Astrocyte (in vitro differentiated cells and primary cell): Measurements from ENCODE around the gene EID3. TPM values are rescaled to one million over a fixed set of nuclear protein-coding genes. Genes with fewer than 3 reads are reported as not detected.
A peak's percentile ranks its signal among the peaks of the same experiment; 100 is the strongest.

ENCODE experiments used
- DNase-seq: peaks from one replicate; pipeline ENCODE4 v3.0.0-alpha.2; 2010; ENCODE audit warnings: low read depth
- FAIRE-seq: peaks from 2 replicates; lab custom pipeline; 2011; peaks lifted over from hg19 to GRCh38; lab: Jason Lieb, UNC
- H2AFZ ChIP-seq: 2 replicates; pipeline ENCODE4 v1.6.0; 2012; ENCODE audit warnings: low read depth, low read length, inconsistent platforms
- H3K27ac ChIP-seq: 2 replicates; pipeline ENCODE4 v1.5.1; 2011; ENCODE audit warnings: low read depth, low read length, inconsistent platforms
- H3K27me3 ChIP-seq: 2 replicates; pipeline ENCODE4 v1.6.0; 2011; ENCODE audit warnings: low read length, inconsistent platforms; ENCODE audit not compliant: insufficient read depth
- H3K36me3 ChIP-seq: 2 replicates; pipeline ENCODE4 v1.5.1; 2011; ENCODE audit warnings: low read length, inconsistent platforms; ENCODE audit not compliant: insufficient read depth
- H3K4me1 ChIP-seq: 2 replicates; pipeline ENCODE4 v1.5.1; 2011; ENCODE audit warnings: low read length, inconsistent platforms; ENCODE audit not compliant: insufficient read depth
- H3K4me2 ChIP-seq: 2 replicates; pipeline ENCODE4 v1.6.0; 2012; ENCODE audit warnings: low read length, inconsistent platforms
- H3K4me3 ChIP-seq: 2 replicates; pipeline ENCODE4 v1.5.1; 2011; ENCODE audit warnings: low read depth, mild to moderate bottlenecking, low read length, inconsistent platforms; ENCODE audit not compliant: insufficient read depth
- H3K79me2 ChIP-seq: 2 replicates; pipeline ENCODE4 v1.6.0; 2012; ENCODE audit warnings: mild to moderate bottlenecking, low read length, inconsistent platforms; ENCODE audit not compliant: insufficient read depth
- H3K9ac ChIP-seq: 2 replicates; pipeline ENCODE4 v1.6.0; 2012; ENCODE audit warnings: mild to moderate bottlenecking, low read length, inconsistent platforms
- H3K9me3 ChIP-seq: 2 replicates; pipeline ENCODE4 v1.5.1; 2012; ENCODE audit warnings: low read depth, mild to moderate bottlenecking, low read length, inconsistent platforms; ENCODE audit not compliant: insufficient read depth
- H4K20me1 ChIP-seq: 2 replicates; pipeline ENCODE4 v1.6.0; 2012; ENCODE audit warnings: low read length, inconsistent platforms; ENCODE audit not compliant: insufficient read depth
- H3K27ac Mint-ChIP-seq: one replicate; pipeline ENCODE4 v1.8.0; 2021; ENCODE audit warnings: mild to moderate bottlenecking, mixed read lengths; ENCODE audit not compliant: unreplicated experiment
- H3K27me3 Mint-ChIP-seq: one replicate; pipeline ENCODE4 v1.8.0; 2021; ENCODE audit warnings: low read depth, mixed read lengths; ENCODE audit not compliant: unreplicated experiment
- H3K36me3 Mint-ChIP-seq: one replicate; pipeline ENCODE4 v1.8.0; 2021; ENCODE audit warnings: low read depth, mixed read lengths; ENCODE audit not compliant: unreplicated experiment
- H3K4me1 Mint-ChIP-seq: one replicate; pipeline ENCODE4 v1.8.0; 2021; ENCODE audit warnings: low read depth, mixed read lengths; ENCODE audit not compliant: unreplicated experiment
- H3K4me3 Mint-ChIP-seq: one replicate; pipeline ENCODE4 v1.8.0; 2021; ENCODE audit warnings: mild to moderate bottlenecking, moderate library complexity, mixed read lengths; ENCODE audit not compliant: unreplicated experiment
- H3K9me3 Mint-ChIP-seq: one replicate; pipeline ENCODE4 v1.8.0; 2021; ENCODE audit warnings: mild to moderate bottlenecking, mixed read lengths; ENCODE audit not compliant: unreplicated experiment
- CTCF ChIP-seq: IDR thresholded peaks from 2 replicates; pipeline ENCODE4 v1.5.1; 2011; ENCODE audit warnings: low read depth, mild to moderate bottlenecking, inconsistent platforms, low read length, moderate library complexity; ENCODE audit not compliant: insufficient read depth
- EZH2 ChIP-seq: IDR thresholded peaks from 2 replicates; pipeline ENCODE4 v1.6.1; 2012; ENCODE audit warnings: mild to moderate bottlenecking, low read length, inconsistent platforms; ENCODE audit not compliant: insufficient read depth
- total RNA-seq: library from RNA; stranded (reverse); gene quantifications from 2 replicates; pipeline ENCODE4 v1.2.1, GENCODE V29; 2021

Gene EID3
- total RNA-seq, 1 donor from 2014 or later = 1.9 TPM

- Mint-ChIP-seq H3K36me3 (peaks cover 3% of the 10 kb centered on the region), H3K27me3 (no peaks in the 10 kb centered on the region), H3K4me3 (peak overlapping the region; percentile 14), H3K4me1 (peaks cover 16% of the 10 kb centered on the region), H3K9me3 (no peaks in the 10 kb centered on the region), H3K27ac (no peak overlapping the region)
- Histone ChIP-seq H3K9me3 (no peaks in the 10 kb centered on the region), H3K79me2 (peaks cover 82% of the 10 kb centered on the region), H3K9ac (no peak overlapping the region), H3K27ac (no peak overlapping the region), H3K36me3 (peaks cover 22% of the 10 kb centered on the region), H3K4me1 (peaks cover 22% of the 10 kb centered on the region), H4K20me1 (peaks cover 68% of the 10 kb centered on the region), H3K4me3 (no peak overlapping the region), H3K4me2 (no peak overlapping the region), H2AFZ (no peak overlapping the region), H3K27me3 (no peaks in the 10 kb centered on the region)
- TF ChIP-seq CTCF = no peak
- TF ChIP-seq EZH2 = no peak
- FAIRE-seq = no peak
- DNase-seq = no peak
Observed at GRCh38 chr12:104290320-104290719, 13.2 kb upstream of the EID3 start.

- FAIRE-seq (no peak), DNase-seq (no peak)
- peaks cover 11% of the 10 kb centered on the region for H3K4me1 Mint-ChIP-seq
- H3K4me1 ChIP-seq = peaks cover 16% of the 10 kb centered on the region
- H3K4me2 ChIP-seq = no peak overlapping the region
- H3K9ac ChIP-seq = no peak overlapping the region
- H3K27me3 ChIP-seq = no peaks in the 10 kb centered on the region
- no peak overlapping the region for H3K27ac Mint-ChIP-seq
- peaks cover 87% of the 10 kb centered on the region for H3K79me2 ChIP-seq
- no peaks in the 10 kb centered on the region for H3K9me3 ChIP-seq
- H3K27me3 Mint-ChIP-seq = no peaks in the 10 kb centered on the region
- peaks cover 73% of the 10 kb centered on the region for H4K20me1 ChIP-seq
- no peak overlapping the region for H2AFZ ChIP-seq
- TF ChIP-seq CTCF (no peak), EZH2 (no peak)
- H3K4me3 Mint-ChIP-seq = peak overlapping the region; percentile 46
- no peak overlapping the region for H3K4me3 ChIP-seq
- H3K27ac ChIP-seq = no peak overlapping the region
- H3K36me3 ChIP-seq = peaks cover 28% of the 10 kb centered on the region
- H3K36me3 Mint-ChIP-seq = peaks cover 3% of the 10 kb centered on the region
- H3K9me3 Mint-ChIP-seq = no peaks in the 10 kb centered on the region
Observed at GRCh38 chr12:104290855-104291254, 12.7 kb upstream of the EID3 start.

GRCh38 chr12:104291867-104292524, 11.5 kb upstream of the EID3 start:
- FAIRE-seq = no peak
- Mint-ChIP-seq H3K36me3 (peaks cover 3% of the 10 kb centered on the region), H3K27ac (no peak overlapping the region), H3K4me3 (no peak overlapping the region), H3K9me3 (no peaks in the 10 kb centered on the region), H3K27me3 (no peaks in the 10 kb centered on the region), H3K4me1 (peaks cover 3% of the 10 kb centered on the region)
- no peak overlapping the region for H3K4me3 ChIP-seq
- H3K79me2 ChIP-seq = peaks cover 96% of the 10 kb centered on the region
- peaks cover 35% of the 10 kb centered on the region for H3K36me3 ChIP-seq
- H3K9ac ChIP-seq = no peak overlapping the region
- peaks cover 8% of the 10 kb centered on the region for H3K4me1 ChIP-seq
- no peak overlapping the region for H3K4me2 ChIP-seq
- DNase-seq = no peak
- no peaks in the 10 kb centered on the region for H3K27me3 ChIP-seq
- no peaks in the 10 kb centered on the region for H3K9me3 ChIP-seq
- H3K27ac ChIP-seq = no peak overlapping the region
- H2AFZ ChIP-seq = no peak overlapping the region
- no peak for TF ChIP-seq EZH2
- no peak for TF ChIP-seq CTCF
- peaks cover 85% of the 10 kb centered on the region for H4K20me1 ChIP-seq
